GM19193 (cell line): ENCODE measurements around the gene CCM2.

ENCODE experiments used
- POLR2A ChIP-seq: IDR thresholded peaks from 4 replicates; pipeline ENCODE4 v1.6.1; 2011; ENCODE audit not compliant: insufficient read depth, insufficient read length; ENCODE audit errors: extremely low read depth

CCM2 gene

DNA sequence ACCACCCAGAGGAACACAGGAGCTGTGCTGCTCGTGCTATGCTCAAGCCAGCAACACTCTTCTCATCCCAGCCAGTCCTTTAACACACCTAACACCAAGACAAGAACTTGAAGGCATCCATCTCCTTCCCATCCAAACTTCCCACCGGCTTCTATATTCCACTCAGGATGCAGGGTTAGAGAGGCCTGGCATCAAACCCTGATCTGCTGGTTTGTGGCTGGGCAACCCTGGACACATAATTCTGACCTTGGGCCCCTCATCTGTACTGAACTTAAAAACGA is 15.6 kb upstream of the CCM2 start:
- TF ChIP-seq POLR2A: peak; percentile 20

DNA sequence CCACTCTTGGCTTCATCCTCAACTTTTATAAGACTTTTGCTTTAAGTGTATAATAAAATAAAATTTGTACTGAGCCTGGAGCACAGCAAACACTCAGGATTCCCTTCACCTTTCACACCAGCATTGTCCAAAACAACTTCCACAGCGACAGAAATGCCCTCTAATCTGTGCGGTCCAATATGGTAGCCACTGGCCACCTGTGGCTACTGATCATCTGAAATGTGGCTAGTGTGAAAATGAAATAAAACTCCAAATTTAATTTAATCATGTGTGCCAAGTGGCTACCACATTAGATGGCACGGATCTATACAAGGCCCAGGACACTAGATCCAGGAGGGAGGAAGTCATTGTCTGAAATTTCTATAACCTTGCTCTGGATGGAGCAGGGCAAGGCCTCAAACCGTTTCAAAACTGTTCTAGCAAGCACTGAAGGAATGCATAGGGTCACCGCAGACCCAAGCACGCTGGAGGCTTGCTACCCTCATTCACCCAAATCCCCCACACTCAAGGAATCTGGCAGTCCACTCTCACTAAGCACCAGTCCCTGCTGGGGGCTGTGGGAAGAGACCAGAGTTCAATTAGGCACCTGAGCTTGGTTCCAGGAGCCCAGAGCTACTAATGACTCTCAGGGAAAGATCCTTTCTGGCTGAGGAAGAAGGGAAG is 14.8 kb upstream of the CCM2 start:
- no peak for TF ChIP-seq POLR2A

DNA sequence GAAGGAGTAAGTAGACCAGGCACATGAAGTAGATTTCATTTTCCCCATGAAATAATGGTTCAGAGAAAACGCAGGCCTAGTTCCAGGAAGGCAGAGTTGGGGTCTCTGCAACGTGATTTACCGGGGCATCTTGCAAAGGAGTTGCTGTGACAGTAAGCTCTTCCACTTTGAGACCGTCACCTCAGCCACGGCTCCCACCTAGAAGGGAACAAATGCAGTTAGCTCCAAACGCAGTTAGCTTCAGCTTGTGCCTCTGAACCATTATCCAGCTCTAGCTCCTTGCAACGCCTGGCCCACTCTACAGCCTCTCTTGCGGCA is 14.1 kb upstream of the CCM2 start:
- no peak for TF ChIP-seq POLR2A

DNA sequence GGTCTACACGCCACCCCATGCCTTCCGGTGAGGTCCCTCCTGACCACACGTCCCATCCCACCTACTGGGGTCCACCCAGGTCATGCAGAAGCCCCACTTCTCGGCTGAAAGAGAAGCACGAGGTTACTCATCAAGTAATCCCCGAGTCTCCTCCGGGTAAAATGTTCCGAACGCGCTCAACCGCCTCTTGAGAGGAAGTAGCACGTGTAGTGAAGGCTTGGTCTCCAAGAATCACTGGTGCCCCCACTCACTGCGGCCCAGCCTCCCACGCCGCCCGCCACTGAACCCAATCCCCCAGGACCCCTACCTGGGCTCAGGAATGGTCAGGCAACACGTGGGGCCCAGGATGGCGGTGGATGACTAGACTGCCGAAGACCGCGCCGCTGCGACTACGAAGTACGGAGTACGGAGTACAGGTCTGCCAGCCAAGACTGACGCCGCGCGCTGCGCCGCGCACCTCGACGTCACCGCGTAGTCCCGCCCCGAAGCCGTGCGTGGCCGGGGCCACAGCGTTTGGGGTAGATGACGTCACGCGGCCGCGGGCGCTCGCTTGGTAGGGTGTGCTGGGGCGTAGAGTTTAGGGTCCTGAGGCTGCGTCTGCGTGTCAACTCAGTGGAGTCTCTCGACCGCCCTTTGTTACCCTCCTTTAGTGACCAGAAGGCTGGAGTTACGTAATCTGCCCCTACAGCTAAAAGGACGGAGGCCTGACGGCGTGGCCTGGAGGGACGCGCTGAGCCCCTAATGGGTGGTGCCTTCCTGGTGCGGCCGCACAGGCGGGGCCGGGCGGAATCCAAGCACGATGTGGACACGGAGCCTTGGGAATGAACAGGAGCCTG is 13.6 kb upstream of the CCM2 start:
- peak; percentile 99 for TF ChIP-seq POLR2A

GRCh38 chr7:44987457-44987856 is 12.5 kb upstream of the CCM2 start:
- TF ChIP-seq POLR2A: no peak

DNA sequence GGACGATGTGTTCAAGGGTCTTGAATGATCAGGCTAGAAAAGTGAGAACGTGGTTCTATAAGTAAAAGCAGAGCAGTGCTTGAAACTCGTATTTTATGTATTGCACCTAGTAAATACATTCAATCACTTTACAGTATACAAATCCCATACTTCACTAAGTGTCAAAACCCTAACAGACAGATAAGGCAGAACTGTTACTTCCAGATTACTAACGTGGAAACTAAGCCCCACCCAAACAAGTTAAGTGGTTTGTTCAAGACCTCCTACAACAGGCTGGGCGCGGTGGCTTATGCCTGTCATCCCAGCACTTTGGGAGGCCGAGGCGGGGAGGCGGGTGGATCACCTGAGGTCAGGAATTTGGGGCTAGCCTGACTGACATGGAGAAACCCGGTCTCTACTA is 12.0 kb upstream of the CCM2 start:
- no peak for TF ChIP-seq POLR2A

- no peak for TF ChIP-seq POLR2A
Measured at GRCh38 chr7:44988701-44989100, 11.3 kb upstream of the CCM2 start.

GRCh38 chr7:44989132-44989531 is 10.9 kb upstream of the CCM2 start:
- TF ChIP-seq POLR2A: no peak

DNA sequence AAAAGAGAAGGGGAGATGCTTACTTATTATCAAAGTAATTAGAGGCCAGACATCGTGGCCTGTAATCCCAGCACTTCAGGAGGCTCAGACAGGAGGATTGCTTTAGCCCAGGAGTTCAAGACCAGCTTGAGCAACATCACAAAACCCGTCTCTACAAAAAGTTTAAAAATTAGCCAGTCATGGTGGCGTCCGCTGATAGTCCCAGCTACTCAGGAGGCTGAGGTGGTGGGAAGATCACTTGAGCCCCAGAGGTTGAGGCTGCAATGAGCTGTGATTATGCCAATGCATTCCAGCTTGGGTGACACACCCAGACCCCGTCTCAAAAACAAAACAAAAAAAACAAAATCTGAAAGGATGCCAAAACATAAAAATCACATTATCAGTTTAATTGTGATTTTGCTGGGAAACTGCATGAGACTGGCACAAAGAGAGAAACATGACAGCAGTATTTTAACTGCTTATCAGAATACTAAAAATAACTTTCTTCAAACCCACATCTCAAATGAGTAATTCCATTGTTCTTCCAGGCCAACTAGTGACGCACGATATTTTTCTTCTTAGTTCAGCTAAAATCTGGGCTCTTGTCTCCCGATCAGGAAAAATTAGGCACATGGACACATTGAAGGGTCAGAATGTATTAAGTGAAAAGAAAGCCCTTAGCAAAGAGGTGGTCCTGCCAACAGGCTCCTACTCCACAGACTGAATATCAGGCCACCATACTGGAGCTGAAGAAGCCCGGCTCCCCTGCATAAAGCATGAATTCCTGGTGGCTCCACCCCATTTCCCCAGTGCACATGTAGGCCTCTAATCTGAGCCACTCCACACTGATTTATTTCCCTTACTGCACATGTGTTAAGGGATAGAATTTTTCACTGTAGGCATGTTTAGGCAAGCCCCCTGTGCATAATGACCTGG is 9.6 kb upstream of the CCM2 start:
- no peak for TF ChIP-seq POLR2A

DNA sequence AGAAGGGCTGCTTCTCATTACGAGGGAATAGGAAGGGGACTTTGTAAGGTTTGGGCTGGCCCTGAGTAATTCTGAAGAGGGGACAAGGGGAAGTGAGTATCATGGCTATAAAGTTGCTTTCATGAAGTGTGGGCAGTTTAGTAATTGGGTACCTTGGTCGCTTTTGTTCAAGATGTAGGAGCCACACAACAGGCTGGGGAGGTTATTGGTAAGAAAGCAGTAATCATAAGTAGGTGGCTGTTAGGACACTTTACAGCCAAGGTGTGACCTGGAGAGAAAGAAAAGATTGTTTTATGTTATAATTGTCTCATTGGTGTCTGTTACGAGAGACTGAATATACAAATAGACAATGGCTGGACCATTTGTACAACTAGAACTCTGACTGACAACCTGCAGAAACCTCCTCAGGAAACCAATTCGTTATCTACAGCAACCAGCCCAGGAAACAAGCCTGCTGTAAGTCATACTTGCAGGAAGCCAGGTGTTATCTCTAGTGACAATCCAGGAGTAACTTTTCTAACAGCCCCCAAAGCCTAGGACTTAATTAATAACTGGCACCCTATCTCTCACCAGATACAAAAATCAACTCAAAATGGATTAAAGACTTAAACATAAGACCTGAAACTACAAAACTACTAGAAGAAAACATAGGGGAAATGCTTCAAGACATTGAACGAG is 5.0 kb upstream of the CCM2 start:
- TF ChIP-seq POLR2A: no peak

- no peak for TF ChIP-seq POLR2A
Measured at GRCh38 chr7:44995555-44996493, 4.2 kb upstream of the CCM2 start.

GRCh38 chr7:44998153-44998871 is 1.7 kb upstream of the CCM2 start:
- no peak for TF ChIP-seq POLR2A
